Measurements from ENCODE around the gene ABCA4.

ABCA4 gene

GRCh38 chr1:93972341-93972740 is 148.6 kb downstream of the ABCA4 start:
- no peak for DNase-seq (ENCODE audit: low read depth, low spot score)
- Histone ChIP-seq H3K9me3 (ENCODE audit: low read depth, low read length) (no peaks in the 10 kb centered on the region), H3K4me3 (no peak overlapping the region), H3K9ac (ENCODE audit: insufficient read length) (no peak overlapping the region), H3K27ac (no peak overlapping the region), H3K36me3 (ENCODE audit: insufficient read depth, low read length) (no peaks in the 10 kb centered on the region)
- TF ChIP-seq FOXP2 (optimal IDR thresholded peaks at IDR 0.05; ENCODE audit: control extremely low read depth, extremely low read length, insufficient read depth), result no peak
- no peak for TF ChIP-seq POLR2AphosphoS5 (IDR thresholded peaks at IDR 0.05; ENCODE audit: borderline replicate concordance, low read depth, low read length)
- TF ChIP-seq EZH2 (IDR thresholded peaks at IDR 0.05), result no peak

GRCh38 chr1:93969887-93970286 is 151.1 kb downstream of the ABCA4 start:
- Histone ChIP-seq H3K27ac (no peak overlapping the region), H3K9ac (ENCODE audit: insufficient read length) (no peak overlapping the region), H3K36me3 (ENCODE audit: insufficient read depth, low read length) (no peaks in the 10 kb centered on the region), H3K4me3 (no peak overlapping the region), H3K9me3 (ENCODE audit: low read depth, low read length) (no peaks in the 10 kb centered on the region)
- TF ChIP-seq EZH2 (IDR thresholded peaks at IDR 0.05) (no peak), FOXP2 (optimal IDR thresholded peaks at IDR 0.05; ENCODE audit: control extremely low read depth, extremely low read length, insufficient read depth) (no peak), POLR2AphosphoS5 (IDR thresholded peaks at IDR 0.05; ENCODE audit: borderline replicate concordance, low read depth, low read length) (no peak)
- no peak for DNase-seq (ENCODE audit: low read depth, low spot score)

- no peak for DNase-seq (ENCODE audit: low read depth, low spot score)
- H3K4me3 ChIP-seq, result no peak overlapping the region
- TF ChIP-seq EZH2 (IDR thresholded peaks at IDR 0.05), result no peak
- TF ChIP-seq FOXP2 (optimal IDR thresholded peaks at IDR 0.05; ENCODE audit: control extremely low read depth, extremely low read length, insufficient read depth), result no peak
- H3K27ac ChIP-seq, result no peak overlapping the region
- no peak overlapping the region for H3K9ac ChIP-seq (ENCODE audit: insufficient read length)
- H3K36me3 ChIP-seq (ENCODE audit: insufficient read depth, low read length), result no peaks in the 10 kb centered on the region
- no peaks in the 10 kb centered on the region for H3K9me3 ChIP-seq (ENCODE audit: low read depth, low read length)
Observed at GRCh38 chr1:93969371-93969770, 151.6 kb downstream of the ABCA4 start.

- Histone ChIP-seq H3K4me3 (no peak overlapping the region), H3K9ac (ENCODE audit: insufficient read length) (no peak overlapping the region), H3K27ac (no peak overlapping the region), H3K36me3 (ENCODE audit: insufficient read depth, low read length) (no peaks in the 10 kb centered on the region), H3K9me3 (ENCODE audit: low read depth, low read length) (no peaks in the 10 kb centered on the region)
- TF ChIP-seq FOXP2 (optimal IDR thresholded peaks at IDR 0.05; ENCODE audit: control extremely low read depth, extremely low read length, insufficient read depth), result no peak
- DNase-seq (ENCODE audit: low read depth, low spot score), result no peak
Observed at GRCh38 chr1:93967306-93967705, 153.6 kb downstream of the ABCA4 start.

GRCh38 chr1:93965888-93966287 is 155.1 kb downstream of the ABCA4 start:
- H3K36me3 ChIP-seq (ENCODE audit: insufficient read depth, low read length), result no peaks in the 10 kb centered on the region
- no peak for DNase-seq (ENCODE audit: low read depth, low spot score)
- H3K9me3 ChIP-seq (ENCODE audit: low read depth, low read length), result no peaks in the 10 kb centered on the region
- no peak overlapping the region for H3K27ac ChIP-seq
- TF ChIP-seq POLR2AphosphoS5 (IDR thresholded peaks at IDR 0.05; ENCODE audit: borderline replicate concordance, low read depth, low read length) (no peak), EZH2 (IDR thresholded peaks at IDR 0.05) (no peak), FOXP2 (optimal IDR thresholded peaks at IDR 0.05; ENCODE audit: control extremely low read depth, extremely low read length, insufficient read depth) (no peak)
- no peak overlapping the region for H3K4me3 ChIP-seq
- H3K9ac ChIP-seq (ENCODE audit: insufficient read length), result no peak overlapping the region

DNA sequence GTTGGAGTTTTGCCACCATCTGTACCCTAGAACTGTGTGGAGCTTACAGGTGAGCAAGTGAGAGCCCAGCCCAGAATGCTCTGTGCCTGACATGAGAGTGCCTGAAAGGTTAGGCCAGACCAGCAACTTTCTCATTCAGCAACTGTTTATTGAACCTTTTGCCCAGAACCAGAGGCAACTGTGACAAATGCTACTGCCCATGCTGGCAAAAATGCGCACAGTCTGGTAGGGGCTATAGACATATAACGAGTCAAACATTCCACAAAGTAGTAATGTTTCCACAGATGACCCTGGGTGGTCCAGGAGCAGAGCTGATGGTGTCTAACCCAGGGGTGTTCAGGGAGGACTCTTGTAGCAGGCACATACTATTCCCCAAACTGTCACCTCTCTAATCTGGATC is 155.7 kb downstream of the ABCA4 start:
- H3K9ac ChIP-seq (ENCODE audit: insufficient read length), result no peak overlapping the region
- no peak for TF ChIP-seq FOXP2 (optimal IDR thresholded peaks at IDR 0.05; ENCODE audit: control extremely low read depth, extremely low read length, insufficient read depth)
- TF ChIP-seq EZH2 (IDR thresholded peaks at IDR 0.05), result no peak
- no peak for TF ChIP-seq POLR2AphosphoS5 (IDR thresholded peaks at IDR 0.05; ENCODE audit: borderline replicate concordance, low read depth, low read length)
- H3K36me3 ChIP-seq (ENCODE audit: insufficient read depth, low read length), result no peaks in the 10 kb centered on the region
- no peak overlapping the region for H3K4me3 ChIP-seq
- no peak for DNase-seq (ENCODE audit: low read depth, low spot score)
- no peak overlapping the region for H3K27ac ChIP-seq
- H3K9me3 ChIP-seq (ENCODE audit: low read depth, low read length), result no peaks in the 10 kb centered on the region

DNA sequence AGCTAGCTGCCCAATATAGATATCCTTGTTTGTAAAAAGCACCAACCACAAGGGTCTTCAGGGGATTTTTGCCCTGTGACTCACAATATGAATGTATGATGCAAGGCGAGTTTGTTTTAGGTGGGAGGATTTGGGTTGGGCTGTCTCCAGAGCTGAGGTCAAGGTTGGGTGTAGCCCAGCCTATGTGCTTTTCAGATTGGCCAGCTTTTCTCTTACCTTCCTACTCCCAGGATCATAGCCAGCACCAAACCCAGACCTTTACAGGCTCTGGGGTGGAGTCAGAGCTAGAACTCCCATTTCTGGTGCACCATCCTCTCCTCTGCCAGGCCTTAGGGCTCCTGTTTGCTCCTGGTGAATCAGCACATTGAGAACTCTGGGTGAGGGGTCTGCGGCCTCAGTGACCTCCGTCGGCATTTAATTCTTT is 156.2 kb downstream of the ABCA4 start:
- no peak for DNase-seq (ENCODE audit: low read depth, low spot score)
- Histone ChIP-seq H3K9me3 (ENCODE audit: low read depth, low read length) (no peaks in the 10 kb centered on the region), H3K36me3 (ENCODE audit: insufficient read depth, low read length) (no peaks in the 10 kb centered on the region), H3K9ac (ENCODE audit: insufficient read length) (no peak overlapping the region), H3K4me3 (no peak overlapping the region), H3K27ac (no peak overlapping the region)
- TF ChIP-seq FOXP2 (optimal IDR thresholded peaks at IDR 0.05; ENCODE audit: control extremely low read depth, extremely low read length, insufficient read depth) (no peak), POLR2AphosphoS5 (IDR thresholded peaks at IDR 0.05; ENCODE audit: borderline replicate concordance, low read depth, low read length) (no peak), EZH2 (IDR thresholded peaks at IDR 0.05) (no peak)

DNA sequence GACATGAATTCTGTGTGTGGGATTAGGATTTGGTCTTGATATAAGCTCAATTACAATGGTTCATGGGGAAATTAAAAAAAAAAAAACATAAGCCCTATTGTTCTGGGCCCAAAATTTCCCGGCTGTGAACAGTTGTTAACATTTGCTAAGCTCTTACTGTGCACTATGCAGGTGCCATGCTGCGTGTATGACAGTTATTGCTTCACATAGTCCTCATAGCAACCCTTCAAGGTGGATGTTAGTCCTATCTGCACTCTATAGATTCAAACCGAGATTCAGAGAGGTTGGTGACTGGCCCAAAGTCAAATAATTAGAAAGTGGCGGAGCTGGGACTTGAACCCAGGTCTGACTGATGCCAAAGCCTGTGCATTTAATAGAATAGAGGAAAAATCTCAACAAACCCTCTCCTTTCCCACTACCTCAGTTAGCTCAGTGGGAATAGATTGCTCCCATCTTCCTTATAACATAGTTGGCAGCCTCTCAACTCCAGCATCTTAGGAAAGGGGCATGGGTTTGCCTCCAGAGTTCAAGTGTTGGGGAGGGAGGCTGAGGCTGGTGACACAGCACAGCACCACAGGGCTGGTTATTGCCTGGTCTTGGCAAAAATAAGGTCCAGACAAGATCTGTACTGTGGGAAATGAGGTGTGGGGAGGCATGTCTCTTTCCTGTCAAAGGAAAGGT is 156.7 kb downstream of the ABCA4 start:
- H3K9ac ChIP-seq (ENCODE audit: insufficient read length), result no peak overlapping the region
- no peak overlapping the region for H3K4me3 ChIP-seq
- TF ChIP-seq EZH2 (IDR thresholded peaks at IDR 0.05), result no peak
- no peak for TF ChIP-seq FOXP2 (optimal IDR thresholded peaks at IDR 0.05; ENCODE audit: control extremely low read depth, extremely low read length, insufficient read depth)
- no peak for TF ChIP-seq POLR2AphosphoS5 (IDR thresholded peaks at IDR 0.05; ENCODE audit: borderline replicate concordance, low read depth, low read length)
- H3K27ac ChIP-seq, result no peak overlapping the region
- H3K36me3 ChIP-seq (ENCODE audit: insufficient read depth, low read length), result no peaks in the 10 kb centered on the region
- H3K9me3 ChIP-seq (ENCODE audit: low read depth, low read length), result no peaks in the 10 kb centered on the region
- no peak for DNase-seq (ENCODE audit: low read depth, low spot score)

GRCh38 chr1:93963585-93963984 is 157.4 kb downstream of the ABCA4 start:
- TF ChIP-seq FOXP2 (optimal IDR thresholded peaks at IDR 0.05; ENCODE audit: control extremely low read depth, extremely low read length, insufficient read depth) (no peak), EZH2 (IDR thresholded peaks at IDR 0.05) (no peak), POLR2AphosphoS5 (IDR thresholded peaks at IDR 0.05; ENCODE audit: borderline replicate concordance, low read depth, low read length) (no peak)
- Histone ChIP-seq H3K36me3 (ENCODE audit: insufficient read depth, low read length) (no peaks in the 10 kb centered on the region), H3K9me3 (ENCODE audit: low read depth, low read length) (no peaks in the 10 kb centered on the region), H3K27ac (no peak overlapping the region), H3K4me3 (no peak overlapping the region), H3K9ac (ENCODE audit: insufficient read length) (no peak overlapping the region)
- DNase-seq (ENCODE audit: low read depth, low spot score), result no peak

Measured in SK-N-MC (cell line).